K562 (cell line): ENCODE data around the gene SMYD2. TPM values are rescaled to one million over a fixed set of nuclear protein-coding genes. Genes with fewer than 3 reads are reported as not detected.

Experiments
- ATAC-seq: fragments of 200-7000 bp; cut with Tn5 transposase; 3 replicates; pipeline ENCODE4 v1.9.1; 2020; ENCODE audit warnings: moderate library complexity
- BruUV-seq: library from RNA; stranded (reverse); fragments of 400-500 nt; replicated peaks from 2 replicates; lab custom pipeline; 2021; lab: Mats Ljungman, UMichigan
- CTCF ChIA-PET: fragments of 300-600 bp; formaldehyde crosslinking; extraction: SDS; loops from one replicate; lab custom pipeline; 2021; ENCODE audit warnings: low intra/inter-chr PET ratio; lab: Yijun Ruan, JAX
- POLR2A ChIA-PET: fragments of 300-600, 350-650 bp; sonication (Branson Sonifier 250); formaldehyde crosslinking; extraction: SDS; loops from one replicate; lab custom pipeline; 2021; ENCODE audit warnings: antibody characterized with exemption, inconsistent platforms; lab: Yijun Ruan, JAX
- DNase-seq, 4 experiments: peaks; one replicate each; pipeline versions ENCODE4 v3.0.0 to v3.0.0-alpha.2; 2011 to 2018; ENCODE audit warnings: low spot score in 3 of 4, mixed read lengths in 3 of 4; ENCODE audit errors: extremely low read depth in 1 of 4
- FAIRE-seq: peaks from 2 replicates; lab custom pipeline; 2011; peaks lifted over from hg19 to GRCh38; lab: Jason Lieb, UNC
- H2AFZ ChIP-seq: 2 replicates; pipeline ENCODE4 v1.6.0; 2011; ENCODE audit warnings: low read depth, low read length, control low read depth, inconsistent platforms
- H3K27ac ChIP-seq: fragments of 200-600 bp; 3 replicates; pipeline ENCODE4 v1.8.0; 2011; ENCODE audit warnings: low read depth, mild to moderate bottlenecking, control low read depth, inconsistent platforms, low read length, moderate library complexity, mixed read lengths; ENCODE audit errors: extremely low read depth
- H3K27me3 ChIP-seq, 2 experiments: fragments of 300-600 bp in 1 of 2; 2 replicates in 1 of 2; 3 replicates in 1 of 2; pipeline versions ENCODE4 v1.6.0 to v1.8.0; 2011; ENCODE audit warnings: inconsistent platforms in 2 of 2, low read length in 2 of 2, mild to moderate bottlenecking in 1 of 2, mixed read lengths in 1 of 2, moderate library complexity in 1 of 2; ENCODE audit not compliant: control insufficient read depth in 2 of 2, insufficient read depth in 2 of 2
- H3K36me3 ChIP-seq: fragments of 300-600 bp; 3 replicates; pipeline ENCODE4 v1.8.0; 2011; ENCODE audit warnings: mild to moderate bottlenecking, low read length, inconsistent platforms; ENCODE audit not compliant: control insufficient read depth, insufficient read depth
- H3K4me1 ChIP-seq, 2 experiments: fragments of 200-600 bp in 1 of 2; replicated peaks in 1 of 2; 2 replicates in 1 of 2; 3 replicates in 1 of 2; pipeline versions ENCODE4 v1.5.1 to v1.8.0; 2011; ENCODE audit warnings: inconsistent platforms in 2 of 2, low read length in 2 of 2, mild to moderate bottlenecking in 1 of 2, mixed read lengths in 1 of 2, moderate library complexity in 1 of 2; ENCODE audit not compliant: control insufficient read depth in 2 of 2, insufficient read depth in 2 of 2
- H3K4me2 ChIP-seq: 2 replicates; pipeline ENCODE4 v1.6.1; 2011; ENCODE audit warnings: low read length, control low read depth, inconsistent platforms, mixed read lengths; ENCODE audit not compliant: insufficient read depth
- H3K4me3 ChIP-seq: fragments of 200-600 bp; sonication (generic), shearing (Covaris generic); 2 replicates; pipeline ENCODE4 v1.5.1; 2016; ENCODE audit warnings: control low read depth, inconsistent platforms
- H3K79me2 ChIP-seq: fragments of 200-600 bp; 3 replicates; pipeline ENCODE4 v1.8.0; 2011; ENCODE audit warnings: low read length, inconsistent platforms; ENCODE audit not compliant: control insufficient read depth, insufficient read depth
- H3K9ac ChIP-seq, 2 experiments: 2 replicates each; pipeline versions ENCODE4 v1.6.0 to v1.6.1; 2011; ENCODE audit warnings: low read depth in 2 of 2, low read length in 2 of 2, control low read depth in 1 of 2, inconsistent platforms in 1 of 2, mild to moderate bottlenecking in 1 of 2, mixed read lengths in 1 of 2; ENCODE audit not compliant: insufficient read depth in 1 of 2
- H3K9me1 ChIP-seq: one replicate; pipeline ENCODE4 v1.6.0; 2011; ENCODE audit warnings: inconsistent platforms, mild to moderate bottlenecking, low read length, moderate library complexity; ENCODE audit not compliant: control insufficient read depth, insufficient read depth
- H3K9me3 ChIP-seq: replicated peaks from 2 replicates; pipeline ENCODE4 v1.5.1; 2011; ENCODE audit warnings: low read depth, low read length, inconsistent platforms; ENCODE audit not compliant: control insufficient read depth, insufficient read depth
- H4K20me1 ChIP-seq: replicated peaks from 2 replicates; pipeline ENCODE4 v1.6.1; 2011; ENCODE audit warnings: low read length, inconsistent platforms, mixed read lengths; ENCODE audit not compliant: control insufficient read depth, insufficient read depth
- ATF3 ChIP-seq, 2 experiments: fragments of 450-650 bp in 1 of 2; sonication (generic) in 1 of 2; formaldehyde crosslinking in 1 of 2; IDR thresholded peaks in 1 of 2; conservative IDR thresholded peaks in 1 of 2; 2 replicates each; pipeline versions ENCODE4 v1.6.1 to v1.8.1; 2016 to 2023; ENCODE audit warnings: mild to moderate bottlenecking in 2 of 2, moderate library complexity in 2 of 2, inconsistent platforms in 1 of 2, missing genetic modification reagents in 1 of 2
- CCAR2 ChIP-seq: fragments of 200-400 bp; formaldehyde crosslinking; IDR thresholded peaks from 2 replicates; pipeline ENCODE4 v1.6.1; 2017; ENCODE audit warnings: mild to moderate bottlenecking, low read depth, low read length
- E2F4 ChIP-seq: sonication (generic); formaldehyde crosslinking; IDR thresholded peaks from 2 replicates; pipeline ENCODE4 v1.8.0; 2022; ENCODE audit warnings: mild to moderate bottlenecking, low read depth, missing genetic modification reagents
- E2F8 ChIP-seq: fragments of 450-650 bp; IDR thresholded peaks from 2 replicates; pipeline ENCODE4 v1.7.1; 2018; ENCODE audit warnings: mild to moderate bottlenecking, low read depth; ENCODE audit not compliant: partially characterized antibody
- IRF2 ChIP-seq: sonication (generic); formaldehyde crosslinking; IDR thresholded peaks from 2 replicates; pipeline ENCODE4 v1.8.1; 2022; ENCODE audit warnings: mild to moderate bottlenecking, missing genetic modification reagents
- LCOR ChIP-seq: sonication (generic); formaldehyde crosslinking; IDR thresholded peaks from 2 replicates; pipeline ENCODE4 v1.8.0; 2022; ENCODE audit warnings: mild to moderate bottlenecking, missing genetic modification reagents
- NFE2 ChIP-seq: IDR thresholded peaks from 2 replicates; pipeline ENCODE4 v1.6.1; 2014; ENCODE audit warnings: antibody characterized with exemption, low read depth
- NFRKB ChIP-seq: fragments of 450-650 bp; IDR thresholded peaks from 2 replicates; pipeline ENCODE4 v1.6.1; 2016; ENCODE audit warnings: low read depth
- NR1H2 ChIP-seq: sonication (generic); formaldehyde crosslinking; IDR thresholded peaks from 2 replicates; pipeline ENCODE4 v1.4.0; 2020; ENCODE audit warnings: mild to moderate bottlenecking, missing genetic modification reagents
- ZBTB1 ChIP-seq: sonication (generic); formaldehyde crosslinking; IDR thresholded peaks from 2 replicates; pipeline ENCODE4 v1.8.1; 2023; ENCODE audit warnings: missing genetic modification reagents, low read depth, mild to moderate bottlenecking, borderline replicate concordance
- ZNF274 ChIP-seq: IDR thresholded peaks from 2 replicates; pipeline ENCODE4 v1.6.1; 2011; ENCODE audit warnings: low read depth, mild to moderate bottlenecking, low read length, moderate library complexity, borderline replicate concordance
- ZNF639 ChIP-seq, 2 experiments: fragments of 200-800 bp in 1 of 2; sonication (Bioruptor generic) in 1 of 2; sonication (generic) in 1 of 2; formaldehyde crosslinking in 1 of 2; IDR thresholded peaks in 1 of 2; conservative IDR thresholded peaks in 1 of 2; 2 replicates each; pipeline versions ENCODE4 v1.5.0 to v1.6.1; 2016 to 2020; ENCODE audit warnings: missing compliant biosample characterization in 1 of 2, missing genetic modification characterization in 1 of 2, missing genetic modification reagents in 1 of 2
- ZNF740 ChIP-seq, 3 experiments: fragments of 200-800 bp in 1 of 3; sonication (Bioruptor generic) in 1 of 3; sonication (generic) in 1 of 3; formaldehyde crosslinking in 1 of 3; IDR thresholded peaks; 2 replicates each; pipeline versions ENCODE4 v1.6.1 to v1.8.0; 2016 to 2022; ENCODE audit warnings: mild to moderate bottlenecking in 2 of 3, missing compliant biosample characterization in 2 of 3, missing genetic modification characterization in 2 of 3, missing genetic modification reagents in 1 of 3
- in situ Hi-C: fragments of 300-500 bp; cut with MboI; formaldehyde crosslinking; loops from 4 replicates; pipeline ENCODE4 v1.15.0; 2018; ENCODE audit warnings: inconsistent platforms, mixed read lengths
- intact Hi-C: fragments of 100-400 bp; cut with micrococcal nuclease; formaldehyde crosslinking; loops from 2 replicates; pipeline ENCODE4 v1.14.2; 2022
- polyA plus RNA-seq, 8 experiments: library from polyadenylated mRNA; depleted of rRNA in 4 of 8; stranded (reverse) in 5 of 8; unstranded in 3 of 8; fragments of >200 nt; fragmentation: Nextera tagmentation in 2 of 8; fragmentation: Illumina TruSeq in 1 of 8; extraction: Ambion mirVana in 2 of 8; extraction: Trizol in 1 of 8; gene quantifications; 2 replicates each; pipeline versions ENCODE4 v1.2.1 to v1.2.3, GENCODE V29; 2011 to 2014; ENCODE audit warnings: inconsistent platforms in 1 of 8, missing spikeins in 1 of 8
- total RNA-seq, 7 experiments: library from RNA; depleted of rRNA in 6 of 7; stranded (reverse); fragments of >200 nt in 6 of 7; fragmentation: Illumina TruSeq in 2 of 7; extraction: Trizol in 2 of 7; gene quantifications; 2 replicates each; pipeline versions ENCODE4 v1.2.1 to v1.2.3, GENCODE V29; 2011 to 2021; ENCODE audit warnings: low replicate concordance in 1 of 7

Gene SMYD2
- total and polyA plus RNA-seq, 9 of the 15 experiments (the other 6 are each of a cell fraction or from before 2014, with no cell fraction given), result 13.8 to 81.3 (median 39.9) TPM

- FAIRE-seq (no peak), ATAC-seq (no peak), DNase-seq (no peak)
- in situ Hi-C loops (no loop called here), intact Hi-C loops (no loop called here)
- Histone ChIP-seq H3K4me2 (no peak overlapping the region), H3K27ac (no peak overlapping the region), H4K20me1 (no peaks in the 10 kb centered on the region), H3K36me3 (0 out of 3 replicates have a peak, but pooled peaks cover 2% of the 10 kb centered on the region), H3K9me1 (no peaks in the 10 kb centered on the region), H3K9me3 (no peaks in the 10 kb centered on the region), H3K27me3 (no peaks in the 10 kb centered on the region), H3K4me3 (no peak overlapping the region), H2AFZ (no peak overlapping the region), H3K4me1 (peaks cover 0 to 3% of the 10 kb centered on the region in 2 experiments; a peak in 1 of 5 replicates), H3K79me2 (0 out of 3 replicates have a peak, but pooled peaks cover 2% of the 10 kb centered on the region), H3K9ac (no peak overlapping the region)
- TF ChIP-seq E2F4, result no peak
- TF ChIP-seq IRF2 (CRISPR knock-in tag), result no peak
- TF ChIP-seq NFE2, result no peak
- TF ChIP-seq CCAR2, result no peak
- no peak for TF ChIP-seq ZNF274
- no peak for TF ChIP-seq ZNF740 (CRISPR knock-in tag; IDR thresholded peaks at IDR 0.05)
- no peak for TF ChIP-seq ZNF740 (tag; IDR thresholded peaks at IDR 0.05)
- TF ChIP-seq ATF3 (IDR thresholded peaks at IDR 0.05), result no peak
- no peak for TF ChIP-seq ATF3 (CRISPR knock-in tag; conservative IDR thresholded peaks at IDR 0.05)
- TF ChIP-seq NR1H2 (CRISPR knock-in tag), result no peak
- TF ChIP-seq NFRKB, result no peak
- no peak for TF ChIP-seq LCOR (CRISPR knock-in tag)
- TF ChIP-seq ZBTB1 (CRISPR knock-in tag), result no peak
- no peak for TF ChIP-seq ZNF639 (CRISPR knock-in tag; conservative IDR thresholded peaks at IDR 0.05 in 1 of 2, IDR thresholded peaks at IDR 0.05 in 1 of 2)
- no peak for TF ChIP-seq E2F8
- ChIA-PET CTCF (no interaction called here), POLR2A (no interaction called here)
- BruUV-seq, result no TSS peak
Observed at GRCh38 chr1:214301526-214301925, 20.6 kb downstream of the SMYD2 start.
